GM12878 (cell line): ENCODE data around the gene RDM1. TPM values are rescaled to one million over a fixed set of nuclear protein-coding genes. Genes with fewer than 3 reads are reported as not detected.

Source experiments
- ATAC-seq: fragments of 200-7000 bp; cut with Tn5 transposase; 3 replicates; pipeline ENCODE4 v1.9.1; 2020; ENCODE audit warnings: mild to moderate bottlenecking, moderate library complexity
- BruUV-seq: library from RNA; stranded (reverse); fragments of 400-500 nt; replicated peaks from 2 replicates; lab custom pipeline; 2021; lab: Mats Ljungman, UMichigan
- CTCF ChIA-PET: fragments of 300-600 bp; sonication (Branson Sonifier 250); formaldehyde crosslinking; extraction: SDS; loops from one replicate; lab custom pipeline; 2021; ENCODE audit warnings: inconsistent platforms; lab: Yijun Ruan, JAX
- POLR2A ChIA-PET: fragments of 350-600 bp; formaldehyde crosslinking; extraction: SDS; loops from one replicate; lab custom pipeline; 2021; ENCODE audit warnings: inconsistent platforms; lab: Charles Lee
- RAD21 ChIA-PET: fragments of 300-600 bp; sonication (Branson Sonifier 250); formaldehyde crosslinking; loops from one replicate; lab custom pipeline; 2023; ENCODE audit warnings: antibody characterized with exemption; ENCODE audit not compliant: unreplicated experiment; lab: Charles Lee
- SMC1A ChIA-PET: fragments of 300-600 bp; sonication (Branson Sonifier 250); formaldehyde crosslinking; loops from one replicate; lab custom pipeline; 2023; ENCODE audit not compliant: unreplicated experiment, uncharacterized antibody; lab: Charles Lee
- DNase-seq: peaks from one replicate; pipeline ENCODE4 v3.0.0-alpha.2; 2011; ENCODE audit warnings: low read depth, low spot score
- FAIRE-seq: peaks from 3 replicates; lab custom pipeline; 2011; peaks lifted over from hg19 to GRCh38; lab: Jason Lieb, UNC
- H2AFZ ChIP-seq: 2 replicates; pipeline ENCODE4 v1.6.0; 2011; ENCODE audit warnings: low read depth, low read length, control low read depth; ENCODE audit not compliant: control insufficient read depth
- H3K27ac ChIP-seq: 2 replicates; pipeline ENCODE4 v1.5.1; 2011; ENCODE audit warnings: control low read depth; ENCODE audit not compliant: control insufficient read depth, insufficient read depth
- H3K27me3 ChIP-seq, 2 experiments: replicated peaks in 1 of 2; 2 replicates each; pipeline versions ENCODE4 v1.6.0 to v1.6.1; 2011; ENCODE audit warnings: low read length in 1 of 2; ENCODE audit not compliant: control insufficient read depth in 2 of 2, insufficient read depth in 2 of 2
- H3K36me3 ChIP-seq, 2 experiments: 2 replicates each; pipeline ENCODE4 v1.5.1; 2011; ENCODE audit warnings: low read length in 1 of 2; ENCODE audit not compliant: control insufficient read depth in 2 of 2, insufficient read depth in 2 of 2
- H3K4me1 ChIP-seq: 2 replicates; pipeline ENCODE4 v1.6.1; 2011; ENCODE audit warnings: mild to moderate bottlenecking, low read length, moderate library complexity, mixed read lengths; ENCODE audit not compliant: control insufficient read depth, insufficient read depth
- H3K4me2 ChIP-seq: 2 replicates; pipeline ENCODE4 v1.6.0; 2011; ENCODE audit warnings: control low read depth; ENCODE audit not compliant: control insufficient read depth, insufficient read depth
- H3K4me3 ChIP-seq: fragments of 200-600 bp; sonication (generic); 2 replicates; pipeline ENCODE4 v1.5.1; 2016
- H3K79me2 ChIP-seq: 2 replicates; pipeline ENCODE4 v1.6.0; 2011; ENCODE audit warnings: low read length; ENCODE audit not compliant: control insufficient read depth, insufficient read depth
- H3K9ac ChIP-seq: 2 replicates; pipeline ENCODE4 v1.8.0; 2011; ENCODE audit warnings: low read length, control low read depth, mixed read lengths; ENCODE audit not compliant: control insufficient read depth, insufficient read depth
- H3K9me3 ChIP-seq: replicated peaks from 3 replicates; pipeline ENCODE4 v1.5.1; 2011; ENCODE audit warnings: mild to moderate bottlenecking, low read length; ENCODE audit not compliant: control insufficient read depth, insufficient read depth
- H4K20me1 ChIP-seq: 2 replicates; pipeline ENCODE4 v1.6.0; 2011; ENCODE audit not compliant: control insufficient read depth, insufficient read depth
- BRCA1 ChIP-seq: IDR thresholded peaks from 2 replicates; pipeline ENCODE4 v1.6.1; 2011; ENCODE audit warnings: low read depth, low read length, improper control_type of control experiment
- POLR2AphosphoS5 ChIP-seq: IDR thresholded peaks from 2 replicates; pipeline ENCODE4 v1.6.1; 2011; ENCODE audit warnings: mild to moderate bottlenecking, low read length, inconsistent platforms
- POU2F2 ChIP-seq: IDR thresholded peaks from 3 replicates; pipeline ENCODE4 v1.6.1; 2011; ENCODE audit warnings: low read depth, mild to moderate bottlenecking, low read length, borderline replicate concordance
- RFX5 ChIP-seq: IDR thresholded peaks from 2 replicates; pipeline ENCODE4 v1.6.1; 2011; ENCODE audit warnings: low read depth, low read length, improper control_type of control experiment
- SMAD1 ChIP-seq: fragments of 450-650 bp; IDR thresholded peaks from 2 replicates; pipeline ENCODE4 v1.6.1; 2018; ENCODE audit warnings: mild to moderate bottlenecking, low read depth; ENCODE audit not compliant: partially characterized antibody
- SMARCA5 ChIP-seq: fragments of 450-650 bp; IDR thresholded peaks from 2 replicates; pipeline ENCODE4 v1.6.1; 2017; ENCODE audit warnings: mild to moderate bottlenecking
- SREBF1 ChIP-seq: IDR thresholded peaks from 2 replicates; pipeline ENCODE4 v1.6.1; 2012; ENCODE audit warnings: mild to moderate bottlenecking, low read length
- WGBS: methylation state at CpG from one replicate; pipeline ENCODE4 v1.1.6; 2016; ENCODE audit warnings: low lambda C conversion rate; ENCODE audit not compliant: insufficient replicate concordance, insufficient coverage; ENCODE audit errors: missing lambda C conversion rate; 5-methylcytosine and 5-hydroxymethylcytosine counted together
- in situ Hi-C: fragments of 300-500 bp; cut with MboI; formaldehyde crosslinking; loops from 9 replicates; pipeline ENCODE4 v1.14.3; 2018; ENCODE audit warnings: mixed read lengths
- intact Hi-C: fragments of 100-400 bp; cut with micrococcal nuclease; formaldehyde crosslinking; loops from one replicate; pipeline ENCODE4 v1.14.2; 2022; ENCODE audit not compliant: unreplicated experiment
- polyA plus RNA-seq, 11 experiments: library from polyadenylated mRNA; depleted of rRNA in 4 of 11; unstranded in 6 of 11; stranded (reverse) in 5 of 11; fragments of >200 nt; fragmentation: Nextera tagmentation in 4 of 11; fragmentation: Illumina TruSeq in 1 of 11; extraction: Ambion mirVana in 4 of 11; extraction: Trizol in 1 of 11; gene quantifications; 1 replicate in 1 of 11; 2 replicates in 10 of 11; pipeline versions ENCODE4 v1.2.1 to v1.2.3, GENCODE V29; 2011 to 2016; ENCODE audit warnings: inconsistent platforms in 2 of 11, missing spikeins in 2 of 11, low read depth in 1 of 11
- total RNA-seq, 4 experiments: library from RNA; depleted of rRNA in 3 of 4; stranded (reverse); fragments of >200 nt in 3 of 4; fragmentation: Illumina TruSeq in 1 of 4; extraction: Trizol in 1 of 4; gene quantifications; 2 replicates each; pipeline versions ENCODE4 v1.2.1 to v1.2.3, GENCODE V29; 2013 to 2021
- TF ChIP-seq, protein P1 (sequence below): fragments of 450-650 bp; IDR thresholded peaks from 2 replicates; pipeline ENCODE4 v1.6.1; 2017; ENCODE audit warnings: mild to moderate bottlenecking
- TF ChIP-seq, protein P2 (sequence below): IDR thresholded peaks from 2 replicates; pipeline ENCODE4 v1.6.1; 2011; ENCODE audit warnings: low read depth, low read length, improper control_type of control experiment, borderline replicate concordance
- TF ChIP-seq, protein P3 (sequence below): fragments of 150-350 bp; IDR thresholded peaks from 2 replicates; pipeline ENCODE4 v1.6.1; 2016; ENCODE audit warnings: low read depth, low read length
- TF ChIP-seq, protein P4 (sequence below): IDR thresholded peaks from 2 replicates; pipeline ENCODE4 v1.6.1; 2011; ENCODE audit warnings: mild to moderate bottlenecking, low read depth, low read length, moderate library complexity; ENCODE audit not compliant: insufficient replicate concordance
- TF ChIP-seq, protein P5 (sequence below): fragments of 450-650 bp; IDR thresholded peaks from 2 replicates; pipeline ENCODE4 v1.6.1; 2016; ENCODE audit warnings: mild to moderate bottlenecking, moderate library complexity, borderline replicate concordance

The RDM1 gene
- total and polyA plus RNA-seq, 10 of the 15 experiments (the other 5 are each of a cell fraction or from before 2014, with no cell fraction given), result 5.7 to 18.4 (median 10.7) TPM

DNA sequence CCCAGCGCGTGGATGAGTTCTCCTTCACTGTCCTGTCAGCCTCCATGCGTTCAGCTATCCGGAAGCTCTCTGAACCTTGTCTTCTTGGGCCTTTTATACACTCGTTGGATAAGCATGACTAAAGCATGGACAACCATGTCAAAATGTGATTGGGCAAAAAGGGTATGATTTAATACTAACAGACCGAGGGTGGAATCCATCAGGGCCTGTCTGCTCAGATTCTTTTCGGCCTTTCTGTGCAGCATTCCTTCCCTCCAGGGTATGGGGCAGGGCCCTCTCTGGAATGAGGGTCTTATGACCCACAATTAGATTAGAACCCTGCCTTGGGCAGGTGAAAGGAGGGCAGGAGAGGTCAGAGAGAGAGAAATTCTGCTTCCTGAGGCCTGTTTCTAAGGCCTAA is 36.4 kb downstream of the RDM1 start:
- RAD21 ChIA-PET, result interaction anchor here (1.5 to 9.4 kb wide), 2 partner anchors 16 to 76 kb away, joined by 3 to 125 read pairs; partner anchors contain the start of gene CCL5
- no peak overlapping the region for H3K27ac ChIP-seq
- H3K27me3 ChIP-seq, result no peaks in the 10 kb centered on the region
- no peak overlapping the region for H3K4me3 ChIP-seq
- no peak overlapping the region for H3K4me2 ChIP-seq
- intact Hi-C loops (no loop called here), in situ Hi-C loops (no loop called here)
- 81% methylated on average over 7 of the region's 7 CpGs for WGBS
- SMC1A ChIA-PET, result interaction anchor here (0.6 to 11.3 kb wide), 3 partner anchors 17 to 46 kb away, joined by 4 to 155 read pairs (median 20); partner anchors contain the start of genes CCL5 and RDM1
- peaks cover 36% of the 10 kb centered on the region for H3K4me1 ChIP-seq
- H4K20me1 ChIP-seq, result no peaks in the 10 kb centered on the region
- DNase-seq (no peak), FAIRE-seq (no peak), ATAC-seq (no peak)
- no peak overlapping the region for H2AFZ ChIP-seq
- BruUV-seq, result no TSS peak
- no peaks in the 10 kb centered on the region for H3K79me2 ChIP-seq
- H3K9ac ChIP-seq, result no peak overlapping the region
- POLR2A ChIA-PET, result interaction anchor here (0.8 to 1.3 kb wide), 3 partner anchors 14 to 85 kb away, joined by 4 to 10 read pairs (median 6); partner anchors contain the start of genes CCL5 and TAF15
- no peaks in the 10 kb centered on the region for H3K36me3 ChIP-seq
- H3K9me3 ChIP-seq, result no peaks in the 10 kb centered on the region; the same call in 2 of the 3 replicates
- CTCF ChIA-PET, result interaction anchor here (1.2 kb wide), 1 partner anchor 8 kb away, joined by 4 read pairs; no protein-coding TSS in a partner anchor
- TF ChIP-seq RFX5 (no peak), POU2F2 (no peak), BRCA1 (no peak), POLR2AphosphoS5 (no peak), SMARCA5 (no peak), SMAD1 (no peak), SREBF1 (no peak)
- TF ChIP-seq, protein P1, sequence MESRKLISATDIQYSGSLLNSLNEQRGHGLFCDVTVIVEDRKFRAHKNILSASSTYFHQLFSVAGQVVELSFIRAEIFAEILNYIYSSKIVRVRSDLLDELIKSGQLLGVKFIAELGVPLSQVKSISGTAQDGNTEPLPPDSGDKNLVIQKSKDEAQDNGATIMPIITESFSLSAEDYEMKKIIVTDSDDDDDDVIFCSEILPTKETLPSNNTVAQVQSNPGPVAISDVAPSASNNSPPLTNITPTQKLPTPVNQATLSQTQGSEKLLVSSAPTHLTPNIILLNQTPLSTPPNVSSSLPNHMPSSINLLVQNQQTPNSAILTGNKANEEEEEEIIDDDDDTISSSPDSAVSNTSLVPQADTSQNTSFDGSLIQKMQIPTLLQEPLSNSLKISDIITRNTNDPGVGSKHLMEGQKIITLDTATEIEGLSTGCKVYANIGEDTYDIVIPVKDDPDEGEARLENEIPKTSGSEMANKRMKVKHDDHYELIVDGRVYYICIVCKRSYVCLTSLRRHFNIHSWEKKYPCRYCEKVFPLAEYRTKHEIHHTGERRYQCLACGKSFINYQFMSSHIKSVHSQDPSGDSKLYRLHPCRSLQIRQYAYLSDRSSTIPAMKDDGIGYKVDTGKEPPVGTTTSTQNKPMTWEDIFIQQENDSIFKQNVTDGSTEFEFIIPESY, result no peak
- TF ChIP-seq, protein P2, sequence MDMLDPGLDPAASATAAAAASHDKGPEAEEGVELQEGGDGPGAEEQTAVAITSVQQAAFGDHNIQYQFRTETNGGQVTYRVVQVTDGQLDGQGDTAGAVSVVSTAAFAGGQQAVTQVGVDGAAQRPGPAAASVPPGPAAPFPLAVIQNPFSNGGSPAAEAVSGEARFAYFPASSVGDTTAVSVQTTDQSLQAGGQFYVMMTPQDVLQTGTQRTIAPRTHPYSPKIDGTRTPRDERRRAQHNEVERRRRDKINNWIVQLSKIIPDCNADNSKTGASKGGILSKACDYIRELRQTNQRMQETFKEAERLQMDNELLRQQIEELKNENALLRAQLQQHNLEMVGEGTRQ, result no peak
- TF ChIP-seq, protein P3, sequence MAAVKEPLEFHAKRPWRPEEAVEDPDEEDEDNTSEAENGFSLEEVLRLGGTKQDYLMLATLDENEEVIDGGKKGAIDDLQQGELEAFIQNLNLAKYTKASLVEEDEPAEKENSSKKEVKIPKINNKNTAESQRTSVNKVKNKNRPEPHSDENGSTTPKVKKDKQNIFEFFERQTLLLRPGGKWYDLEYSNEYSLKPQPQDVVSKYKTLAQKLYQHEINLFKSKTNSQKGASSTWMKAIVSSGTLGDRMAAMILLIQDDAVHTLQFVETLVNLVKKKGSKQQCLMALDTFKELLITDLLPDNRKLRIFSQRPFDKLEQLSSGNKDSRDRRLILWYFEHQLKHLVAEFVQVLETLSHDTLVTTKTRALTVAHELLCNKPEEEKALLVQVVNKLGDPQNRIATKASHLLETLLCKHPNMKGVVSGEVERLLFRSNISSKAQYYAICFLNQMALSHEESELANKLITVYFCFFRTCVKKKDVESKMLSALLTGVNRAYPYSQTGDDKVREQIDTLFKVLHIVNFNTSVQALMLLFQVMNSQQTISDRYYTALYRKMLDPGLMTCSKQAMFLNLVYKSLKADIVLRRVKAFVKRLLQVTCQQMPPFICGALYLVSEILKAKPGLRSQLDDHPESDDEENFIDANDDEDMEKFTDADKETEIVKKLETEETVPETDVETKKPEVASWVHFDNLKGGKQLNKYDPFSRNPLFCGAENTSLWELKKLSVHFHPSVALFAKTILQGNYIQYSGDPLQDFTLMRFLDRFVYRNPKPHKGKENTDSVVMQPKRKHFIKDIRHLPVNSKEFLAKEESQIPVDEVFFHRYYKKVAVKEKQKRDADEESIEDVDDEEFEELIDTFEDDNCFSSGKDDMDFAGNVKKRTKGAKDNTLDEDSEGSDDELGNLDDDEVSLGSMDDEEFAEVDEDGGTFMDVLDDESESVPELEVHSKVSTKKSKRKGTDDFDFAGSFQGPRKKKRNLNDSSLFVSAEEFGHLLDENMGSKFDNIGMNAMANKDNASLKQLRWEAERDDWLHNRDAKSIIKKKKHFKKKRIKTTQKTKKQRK, result no peak
- TF ChIP-seq, protein P4, sequence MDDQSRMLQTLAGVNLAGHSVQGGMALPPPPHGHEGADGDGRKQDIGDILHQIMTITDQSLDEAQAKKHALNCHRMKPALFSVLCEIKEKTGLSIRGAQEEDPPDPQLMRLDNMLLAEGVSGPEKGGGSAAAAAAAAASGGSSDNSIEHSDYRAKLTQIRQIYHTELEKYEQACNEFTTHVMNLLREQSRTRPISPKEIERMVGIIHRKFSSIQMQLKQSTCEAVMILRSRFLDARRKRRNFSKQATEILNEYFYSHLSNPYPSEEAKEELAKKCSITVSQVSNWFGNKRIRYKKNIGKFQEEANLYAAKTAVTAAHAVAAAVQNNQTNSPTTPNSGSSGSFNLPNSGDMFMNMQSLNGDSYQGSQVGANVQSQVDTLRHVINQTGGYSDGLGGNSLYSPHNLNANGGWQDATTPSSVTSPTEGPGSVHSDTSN, result no peak
- TF ChIP-seq, protein P5, sequence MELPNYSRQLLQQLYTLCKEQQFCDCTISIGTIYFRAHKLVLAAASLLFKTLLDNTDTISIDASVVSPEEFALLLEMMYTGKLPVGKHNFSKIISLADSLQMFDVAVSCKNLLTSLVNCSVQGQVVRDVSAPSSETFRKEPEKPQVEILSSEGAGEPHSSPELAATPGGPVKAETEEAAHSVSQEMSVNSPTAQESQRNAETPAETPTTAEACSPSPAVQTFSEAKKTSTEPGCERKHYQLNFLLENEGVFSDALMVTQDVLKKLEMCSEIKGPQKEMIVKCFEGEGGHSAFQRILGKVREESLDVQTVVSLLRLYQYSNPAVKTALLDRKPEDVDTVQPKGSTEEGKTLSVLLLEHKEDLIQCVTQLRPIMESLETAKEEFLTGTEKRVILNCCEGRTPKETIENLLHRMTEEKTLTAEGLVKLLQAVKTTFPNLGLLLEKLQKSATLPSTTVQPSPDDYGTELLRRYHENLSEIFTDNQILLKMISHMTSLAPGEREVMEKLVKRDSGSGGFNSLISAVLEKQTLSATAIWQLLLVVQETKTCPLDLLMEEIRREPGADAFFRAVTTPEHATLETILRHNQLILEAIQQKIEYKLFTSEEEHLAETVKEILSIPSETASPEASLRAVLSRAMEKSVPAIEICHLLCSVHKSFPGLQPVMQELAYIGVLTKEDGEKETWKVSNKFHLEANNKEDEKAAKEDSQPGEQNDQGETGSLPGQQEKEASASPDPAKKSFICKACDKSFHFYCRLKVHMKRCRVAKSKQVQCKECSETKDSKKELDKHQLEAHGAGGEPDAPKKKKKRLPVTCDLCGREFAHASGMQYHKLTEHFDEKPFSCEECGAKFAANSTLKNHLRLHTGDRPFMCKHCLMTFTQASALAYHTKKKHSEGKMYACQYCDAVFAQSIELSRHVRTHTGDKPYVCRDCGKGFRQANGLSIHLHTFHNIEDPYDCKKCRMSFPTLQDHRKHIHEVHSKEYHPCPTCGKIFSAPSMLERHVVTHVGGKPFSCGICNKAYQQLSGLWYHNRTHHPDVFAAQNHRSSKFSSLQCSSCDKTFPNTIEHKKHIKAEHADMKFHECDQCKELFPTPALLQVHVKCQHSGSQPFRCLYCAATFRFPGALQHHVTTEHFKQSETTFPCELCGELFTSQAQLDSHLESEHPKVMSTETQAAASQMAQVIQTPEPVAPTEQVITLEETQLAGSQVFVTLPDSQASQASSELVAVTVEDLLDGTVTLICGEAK, result no peak
